GM11168 (cell line): ENCODE data around the gene OR52A1.

Experiments
- in situ Hi-C: fragments of 300-500 bp; cut with MboI; formaldehyde crosslinking; loops from one replicate; pipeline ENCODE4 v1.12.0; 2022; ENCODE audit warnings: low sequenced_read_pairs; ENCODE audit not compliant: unreplicated experiment

Gene OR52A1

GRCh38 chr11:5137014-5137413, 17.5 kb downstream of the OR52A1 start:
- in situ Hi-C loops = no loop called here

- in situ Hi-C loops = no loop called here
Observed at GRCh38 chr11:5136261-5136660, 18.3 kb downstream of the OR52A1 start.

GRCh38 chr11:5131584-5132335, 22.8 kb downstream of the OR52A1 start:
- in situ Hi-C loops = no loop called here

DNA sequence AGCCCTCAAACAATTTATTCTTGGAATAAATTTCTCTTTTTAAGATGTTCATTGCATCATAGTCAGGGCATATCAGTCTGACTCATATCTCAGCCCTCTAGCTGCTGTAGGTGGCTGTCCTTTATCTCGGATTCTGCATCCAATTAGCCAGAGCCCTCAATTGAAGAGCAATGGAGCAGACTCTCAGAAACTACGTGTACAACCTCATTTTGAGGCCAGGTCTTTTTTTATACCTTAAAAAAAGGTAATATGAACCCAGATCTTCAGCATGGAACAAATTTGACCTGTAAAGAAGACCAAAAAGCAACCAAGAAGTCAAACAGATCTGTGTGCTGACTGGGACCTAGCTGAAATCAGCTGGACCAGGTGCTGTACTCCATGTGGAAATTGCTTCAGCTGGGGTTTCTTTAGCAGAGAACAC, 25.1 kb downstream of the OR52A1 start:
- in situ Hi-C loops = no loop called here

DNA sequence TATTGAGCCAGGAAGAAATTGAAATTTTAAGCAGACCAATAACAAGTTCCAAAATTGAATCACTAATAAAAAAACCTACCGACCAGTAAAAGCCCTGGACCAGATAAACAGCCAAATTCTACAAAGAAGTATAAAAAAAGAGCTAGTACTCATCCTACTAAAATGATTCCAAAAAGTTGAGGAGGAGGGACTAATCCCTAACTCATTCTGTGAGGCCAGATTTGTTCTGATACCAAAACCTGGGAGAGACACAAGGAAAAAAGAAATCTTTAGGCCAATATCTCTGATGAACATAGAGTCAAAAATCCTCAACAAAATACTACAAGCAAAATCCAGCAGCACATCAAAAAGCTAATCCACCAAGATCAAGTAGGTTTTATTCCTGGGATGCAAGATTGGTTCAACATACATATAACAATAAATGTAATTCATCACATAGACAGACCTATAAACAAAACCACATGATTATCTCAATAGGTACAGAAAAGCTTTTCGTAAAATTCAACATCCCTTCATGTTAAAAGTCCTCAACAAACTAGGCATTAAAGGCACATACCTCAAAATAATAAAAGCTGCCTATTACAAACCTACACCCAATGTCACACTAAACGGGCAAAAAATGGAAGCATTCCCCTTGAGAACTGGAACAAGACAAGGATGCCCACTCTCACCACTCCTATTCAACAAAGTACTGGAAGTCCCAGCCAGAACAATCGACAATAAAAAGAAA, 29.5 kb downstream of the OR52A1 start:
- in situ Hi-C loops = no loop called here

DNA sequence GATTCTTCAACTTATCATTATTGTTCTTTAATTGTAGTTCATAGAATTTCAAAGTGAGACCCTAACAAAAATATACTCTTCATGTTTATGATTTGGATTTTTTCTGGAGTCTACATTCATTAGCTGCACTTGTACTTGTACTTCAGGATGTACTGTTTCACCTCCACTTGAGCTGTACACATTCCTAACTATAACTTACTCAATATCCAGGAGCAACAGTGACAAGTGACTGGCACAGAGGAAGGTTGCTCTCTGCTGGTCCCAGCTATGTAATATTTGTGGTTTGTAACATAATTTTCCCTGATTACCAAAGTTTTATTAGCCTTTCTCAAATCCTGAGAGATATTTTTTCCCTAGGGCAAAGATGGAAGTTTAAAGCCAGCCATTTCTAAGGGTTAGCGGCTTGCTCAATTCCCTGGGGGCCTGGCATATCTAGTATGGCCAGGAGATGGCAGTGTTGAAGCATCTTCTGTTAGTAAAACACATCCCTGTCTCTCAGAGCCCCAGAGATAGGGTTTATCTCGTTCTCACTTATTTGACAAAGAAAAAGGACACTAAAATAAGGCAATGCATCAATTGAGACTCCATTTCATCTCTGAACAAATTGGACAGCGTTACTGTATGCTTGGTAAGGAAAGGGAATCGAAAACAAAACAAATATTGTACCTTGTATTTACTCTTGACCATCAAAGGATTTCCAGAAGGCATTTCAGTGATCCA, 30.6 kb downstream of the OR52A1 start:
- in situ Hi-C loops = no loop called here

DNA sequence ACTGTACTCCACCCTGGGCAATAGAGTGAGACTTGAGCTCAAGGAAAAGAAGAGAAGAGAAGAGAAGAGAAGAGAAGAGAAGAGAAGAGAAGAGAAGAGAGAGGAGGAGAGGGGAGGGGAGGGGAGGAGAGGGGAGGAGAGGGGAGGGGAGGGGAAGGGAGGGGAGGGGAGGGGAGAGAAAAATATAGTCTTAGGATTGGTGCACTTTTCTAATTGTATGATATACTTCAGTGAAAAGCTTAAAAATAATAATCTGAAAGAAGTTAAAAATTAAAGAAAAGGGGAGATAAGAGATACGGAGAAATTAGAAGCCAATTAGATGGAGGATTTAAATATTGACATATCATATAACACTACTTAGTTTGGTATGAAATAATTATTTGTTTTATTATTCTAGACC, 35.7 kb downstream of the OR52A1 start:
- in situ Hi-C loops = no loop called here

DNA sequence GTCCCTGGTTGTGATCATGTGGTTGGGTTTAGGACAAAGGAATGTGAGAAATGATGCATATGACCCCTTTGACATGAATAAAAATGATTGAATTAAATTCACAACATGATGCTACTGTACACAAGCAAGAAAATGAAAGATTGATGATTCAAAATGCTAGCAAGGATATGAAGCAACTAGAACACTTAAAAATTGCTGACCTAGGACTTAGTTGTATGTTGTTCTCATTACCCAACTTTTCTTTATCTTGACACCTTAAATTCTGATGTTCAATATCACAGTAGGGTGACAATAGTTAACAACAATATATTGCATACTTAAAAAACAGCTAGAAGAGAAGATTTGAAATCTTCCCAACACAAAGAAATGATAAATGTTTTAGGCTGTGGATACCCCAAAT, 37.0 kb downstream of the OR52A1 start:
- in situ Hi-C loops = no loop called here

GRCh38 chr11:5115339-5115738, 39.2 kb downstream of the OR52A1 start:
- in situ Hi-C loops = no loop called here

GRCh38 chr11:5107285-5107684, 47.3 kb downstream of the OR52A1 start:
- in situ Hi-C loops = no loop called here

DNA sequence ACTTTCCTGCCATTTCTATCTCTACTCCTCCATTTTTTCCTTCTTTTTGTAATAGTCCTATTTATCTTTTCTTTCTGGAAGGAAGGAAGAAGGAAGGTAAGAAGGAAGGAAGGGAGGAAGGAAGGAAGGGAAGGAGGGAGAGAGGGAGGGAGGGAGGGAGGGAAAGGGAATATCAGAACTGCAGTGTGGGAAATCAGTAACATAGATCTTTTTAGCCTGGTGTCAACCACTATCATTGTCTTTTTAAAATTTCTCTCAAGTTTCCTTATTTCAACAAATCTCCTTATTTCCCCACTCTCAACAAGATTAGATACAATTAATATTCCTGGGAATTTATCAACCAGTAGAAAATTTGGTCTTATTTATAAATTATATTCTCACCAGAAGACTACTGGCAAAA, 51.5 kb downstream of the OR52A1 start:
- in situ Hi-C loops = no loop called here

DNA sequence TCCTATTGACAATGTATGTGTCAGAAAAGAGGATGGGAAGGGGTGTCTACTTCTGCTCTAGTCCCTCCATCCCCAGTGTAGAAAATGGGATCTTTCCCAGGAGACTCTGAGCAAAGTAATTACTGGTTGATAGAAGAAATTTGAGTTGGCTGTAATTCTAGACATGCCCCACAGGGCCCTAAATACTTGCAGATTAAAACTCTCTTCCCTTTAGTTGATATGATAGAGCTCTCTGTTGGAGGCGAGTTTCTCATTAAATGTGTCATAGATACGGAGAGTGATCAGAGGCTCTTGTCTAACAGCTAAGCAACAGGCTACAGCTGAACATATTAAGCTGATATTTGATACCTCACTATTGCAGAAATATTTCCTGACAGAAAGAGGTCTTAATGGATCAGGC, 52.3 kb downstream of the OR52A1 start:
- in situ Hi-C loops = no loop called here

DNA sequence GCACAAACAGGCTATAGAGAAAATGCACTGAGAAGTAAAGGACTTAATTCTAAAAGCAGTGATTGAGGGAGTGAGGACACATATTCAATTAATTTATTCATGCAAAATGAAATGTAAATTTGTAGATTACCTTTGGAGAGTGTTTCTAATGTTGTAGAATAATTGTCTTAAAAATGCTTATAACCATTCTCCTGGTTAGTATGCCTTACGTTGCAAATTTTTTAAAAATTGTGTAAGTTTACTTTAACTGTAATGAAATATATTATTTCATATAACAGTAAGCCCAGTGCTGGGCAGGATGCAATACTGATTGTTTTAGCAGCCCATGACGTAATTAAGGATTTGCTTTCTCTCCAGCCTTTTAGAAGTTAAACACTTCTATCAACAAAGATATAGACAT, 58.5 kb downstream of the OR52A1 start:
- in situ Hi-C loops = no loop called here
